ENCODE data around the gene ROBO2. TPM values are rescaled to one million over a fixed set of nuclear protein-coding genes. Genes with fewer than 3 reads are reported as not detected.

ROBO2 gene
- total and polyA plus RNA-seq, 2 experiments from 2014 or later, result 1.5 to 7.8 TPM

DNA sequence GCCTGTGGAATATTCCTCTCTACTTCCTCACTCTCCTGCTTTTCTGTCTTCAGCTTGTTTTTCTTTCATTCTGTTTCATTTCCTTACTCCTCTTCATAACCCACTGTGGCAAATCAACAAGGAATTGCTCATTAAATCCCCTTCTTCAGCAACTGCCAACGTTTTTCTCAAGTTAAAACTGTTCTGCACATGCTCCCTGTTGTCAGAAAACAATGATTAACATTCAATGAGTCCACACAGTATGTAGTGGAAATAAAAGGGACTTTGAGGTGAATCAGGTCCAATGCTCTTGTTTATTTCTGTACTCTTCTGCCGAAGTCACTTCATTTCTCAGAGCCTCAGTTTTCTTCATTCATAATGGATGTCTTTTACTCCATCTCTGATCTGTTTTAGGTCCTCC is 11.9 kb upstream of the ROBO2 start:
- Mint-ChIP-seq H3K4me3 (no peak overlapping the region), H3K27me3 (ENCODE audit: insufficient read depth, low read depth, poor library complexity) (no peaks in the 10 kb centered on the region), H3K9me3 (0 out of 3 replicates have a peak, but pooled peaks cover 2% of the 10 kb centered on the region), H3K27ac (no peak overlapping the region), H3K4me1 (peaks cover 22% of the 10 kb centered on the region), H3K36me3 (ENCODE audit: low read depth) (no peaks in the 10 kb centered on the region)
- no peak overlapping the region for H3K27ac ChIP-seq (ENCODE audit: low read depth)
- H3K9me2 ChIP-seq (ENCODE audit: insufficient read depth), result no peaks in the 10 kb centered on the region
- no peak for DNase-seq (ENCODE audit: low spot score)
- no peaks in the 10 kb centered on the region for H3K27me3 ChIP-seq (ENCODE audit: insufficient read depth)
- no peak for TF ChIP-seq POLR2AphosphoS5 (IDR thresholded peaks at IDR 0.05; ENCODE audit: low read depth)
- TF ChIP-seq, protein P1, sequence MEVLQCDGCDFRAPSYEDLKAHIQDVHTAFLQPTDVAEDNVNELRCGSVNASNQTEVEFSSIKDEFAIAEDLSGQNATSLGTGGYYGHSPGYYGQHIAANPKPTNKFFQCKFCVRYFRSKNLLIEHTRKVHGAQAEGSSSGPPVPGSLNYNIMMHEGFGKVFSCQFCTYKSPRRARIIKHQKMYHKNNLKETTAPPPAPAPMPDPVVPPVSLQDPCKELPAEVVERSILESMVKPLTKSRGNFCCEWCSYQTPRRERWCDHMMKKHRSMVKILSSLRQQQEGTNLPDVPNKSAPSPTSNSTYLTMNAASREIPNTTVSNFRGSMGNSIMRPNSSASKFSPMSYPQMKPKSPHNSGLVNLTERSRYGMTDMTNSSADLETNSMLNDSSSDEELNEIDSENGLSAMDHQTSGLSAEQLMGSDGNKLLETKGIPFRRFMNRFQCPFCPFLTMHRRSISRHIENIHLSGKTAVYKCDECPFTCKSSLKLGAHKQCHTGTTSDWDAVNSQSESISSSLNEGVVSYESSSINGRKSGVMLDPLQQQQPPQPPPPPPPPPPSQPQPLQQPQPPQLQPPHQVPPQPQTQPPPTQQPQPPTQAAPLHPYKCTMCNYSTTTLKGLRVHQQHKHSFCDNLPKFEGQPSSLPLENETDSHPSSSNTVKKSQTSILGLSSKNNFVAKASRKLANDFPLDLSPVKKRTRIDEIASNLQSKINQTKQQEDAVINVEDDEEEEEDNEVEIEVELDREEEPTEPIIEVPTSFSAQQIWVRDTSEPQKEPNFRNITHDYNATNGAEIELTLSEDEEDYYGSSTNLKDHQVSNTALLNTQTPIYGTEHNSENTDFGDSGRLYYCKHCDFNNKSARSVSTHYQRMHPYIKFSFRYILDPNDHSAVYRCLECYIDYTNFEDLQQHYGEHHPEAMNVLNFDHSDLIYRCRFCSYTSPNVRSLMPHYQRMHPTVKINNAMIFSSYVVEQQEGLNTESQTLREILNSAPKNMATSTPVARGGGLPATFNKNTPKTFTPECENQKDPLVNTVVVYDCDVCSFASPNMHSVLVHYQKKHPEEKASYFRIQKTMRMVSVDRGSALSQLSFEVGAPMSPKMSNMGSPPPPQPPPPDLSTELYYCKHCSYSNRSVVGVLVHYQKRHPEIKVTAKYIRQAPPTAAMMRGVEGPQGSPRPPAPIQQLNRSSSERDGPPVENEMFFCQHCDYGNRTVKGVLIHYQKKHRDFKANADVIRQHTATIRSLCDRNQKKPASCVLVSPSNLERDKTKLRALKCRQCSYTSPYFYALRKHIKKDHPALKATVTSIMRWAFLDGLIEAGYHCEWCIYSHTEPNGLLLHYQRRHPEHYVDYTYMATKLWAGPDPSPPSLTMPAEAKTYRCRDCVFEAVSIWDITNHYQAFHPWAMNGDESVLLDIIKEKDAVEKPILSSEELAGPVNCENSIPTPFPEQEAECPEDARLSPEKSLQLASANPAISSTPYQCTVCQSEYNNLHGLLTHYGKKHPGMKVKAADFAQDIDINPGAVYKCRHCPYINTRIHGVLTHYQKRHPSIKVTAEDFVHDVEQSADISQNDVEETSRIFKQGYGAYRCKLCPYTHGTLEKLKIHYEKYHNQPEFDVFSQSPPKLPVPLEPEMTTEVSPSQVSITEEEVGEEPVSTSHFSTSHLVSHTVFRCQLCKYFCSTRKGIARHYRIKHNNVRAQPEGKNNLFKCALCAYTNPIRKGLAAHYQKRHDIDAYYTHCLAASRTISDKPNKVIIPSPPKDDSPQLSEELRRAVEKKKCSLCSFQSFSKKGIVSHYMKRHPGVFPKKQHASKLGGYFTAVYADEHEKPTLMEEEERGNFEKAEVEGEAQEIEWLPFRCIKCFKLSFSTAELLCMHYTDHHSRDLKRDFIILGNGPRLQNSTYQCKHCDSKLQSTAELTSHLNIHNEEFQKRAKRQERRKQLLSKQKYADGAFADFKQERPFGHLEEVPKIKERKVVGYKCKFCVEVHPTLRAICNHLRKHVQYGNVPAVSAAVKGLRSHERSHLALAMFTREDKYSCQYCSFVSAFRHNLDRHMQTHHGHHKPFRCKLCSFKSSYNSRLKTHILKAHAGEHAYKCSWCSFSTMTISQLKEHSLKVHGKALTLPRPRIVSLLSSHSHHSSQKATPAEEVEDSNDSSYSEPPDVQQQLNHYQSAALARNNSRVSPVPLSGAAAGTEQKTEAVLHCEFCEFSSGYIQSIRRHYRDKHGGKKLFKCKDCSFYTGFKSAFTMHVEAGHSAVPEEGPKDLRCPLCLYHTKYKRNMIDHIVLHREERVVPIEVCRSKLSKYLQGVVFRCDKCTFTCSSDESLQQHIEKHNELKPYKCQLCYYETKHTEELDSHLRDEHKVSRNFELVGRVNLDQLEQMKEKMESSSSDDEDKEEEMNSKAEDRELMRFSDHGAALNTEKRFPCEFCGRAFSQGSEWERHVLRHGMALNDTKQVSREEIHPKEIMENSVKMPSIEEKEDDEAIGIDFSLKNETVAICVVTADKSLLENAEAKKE (CRISPR knock-in tag; IDR thresholded peaks at IDR 0.05), result no peak
- no peak for TF ChIP-seq EZH2 (IDR thresholded peaks at IDR 0.05; ENCODE audit: low read depth, unreplicated experiment)
- no peak for TF ChIP-seq ETS1 (IDR thresholded peaks at IDR 0.05)
- no peak for TF ChIP-seq JUNB (IDR thresholded peaks at IDR 0.05; ENCODE audit: unreplicated experiment)
- TF ChIP-seq ZNF331 (CRISPR knock-in tag; IDR thresholded peaks at IDR 0.05; ENCODE audit: low read depth), result no peak
- no peak for TF ChIP-seq ZNF114 (CRISPR knock-in tag; IDR thresholded peaks at IDR 0.05)
- TF ChIP-seq NANOG (IDR thresholded peaks at IDR 0.05; ENCODE audit: borderline replicate concordance), result no peak
- no peak for TF ChIP-seq CTCF (conservative IDR thresholded peaks at IDR 0.05; ENCODE audit: low read depth in 2 of 2)
- no peak for TF ChIP-seq EZH2phosphoT487 (IDR thresholded peaks at IDR 0.05; ENCODE audit: unreplicated experiment)
- no peak for TF ChIP-seq STAT1 (IDR thresholded peaks at IDR 0.05; ENCODE audit: unreplicated experiment)
- no peak for TF ChIP-seq CREB1 (CRISPR knock-in tag; IDR thresholded peaks at IDR 0.05; ENCODE audit: low read depth)
- TF ChIP-seq, protein P2, sequence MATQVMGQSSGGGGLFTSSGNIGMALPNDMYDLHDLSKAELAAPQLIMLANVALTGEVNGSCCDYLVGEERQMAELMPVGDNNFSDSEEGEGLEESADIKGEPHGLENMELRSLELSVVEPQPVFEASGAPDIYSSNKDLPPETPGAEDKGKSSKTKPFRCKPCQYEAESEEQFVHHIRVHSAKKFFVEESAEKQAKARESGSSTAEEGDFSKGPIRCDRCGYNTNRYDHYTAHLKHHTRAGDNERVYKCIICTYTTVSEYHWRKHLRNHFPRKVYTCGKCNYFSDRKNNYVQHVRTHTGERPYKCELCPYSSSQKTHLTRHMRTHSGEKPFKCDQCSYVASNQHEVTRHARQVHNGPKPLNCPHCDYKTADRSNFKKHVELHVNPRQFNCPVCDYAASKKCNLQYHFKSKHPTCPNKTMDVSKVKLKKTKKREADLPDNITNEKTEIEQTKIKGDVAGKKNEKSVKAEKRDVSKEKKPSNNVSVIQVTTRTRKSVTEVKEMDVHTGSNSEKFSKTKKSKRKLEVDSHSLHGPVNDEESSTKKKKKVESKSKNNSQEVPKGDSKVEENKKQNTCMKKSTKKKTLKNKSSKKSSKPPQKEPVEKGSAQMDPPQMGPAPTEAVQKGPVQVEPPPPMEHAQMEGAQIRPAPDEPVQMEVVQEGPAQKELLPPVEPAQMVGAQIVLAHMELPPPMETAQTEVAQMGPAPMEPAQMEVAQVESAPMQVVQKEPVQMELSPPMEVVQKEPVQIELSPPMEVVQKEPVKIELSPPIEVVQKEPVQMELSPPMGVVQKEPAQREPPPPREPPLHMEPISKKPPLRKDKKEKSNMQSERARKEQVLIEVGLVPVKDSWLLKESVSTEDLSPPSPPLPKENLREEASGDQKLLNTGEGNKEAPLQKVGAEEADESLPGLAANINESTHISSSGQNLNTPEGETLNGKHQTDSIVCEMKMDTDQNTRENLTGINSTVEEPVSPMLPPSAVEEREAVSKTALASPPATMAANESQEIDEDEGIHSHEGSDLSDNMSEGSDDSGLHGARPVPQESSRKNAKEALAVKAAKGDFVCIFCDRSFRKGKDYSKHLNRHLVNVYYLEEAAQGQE (IDR thresholded peaks at IDR 0.05; ENCODE audit: unreplicated experiment), result no peak
- H3K79me2 ChIP-seq (replicated peaks; ENCODE audit: insufficient read depth), result no peaks in the 10 kb centered on the region
- no peaks in the 10 kb centered on the region for H4K20me1 ChIP-seq (replicated peaks; ENCODE audit: insufficient read depth)
- H3K4me3 ChIP-seq, result no peak overlapping the region
- no peak overlapping the region for H3K4me2 ChIP-seq
- peaks cover 25% of the 10 kb centered on the region for H3K4me1 ChIP-seq (ENCODE audit: insufficient read depth)
- no peaks in the 10 kb centered on the region for H3F3A ChIP-seq (replicated peaks; ENCODE audit: low read depth)
- no peak for ATAC-seq
- H3K36me3 ChIP-seq (ENCODE audit: insufficient read depth), result no peaks in the 10 kb centered on the region
- H2AFZ ChIP-seq, result no peak overlapping the region
